NCI-H1436 treated with DMSO at 0.1 percent for 48 hours (cell line): ENCODE results near the gene SLC25A10.
"Not testable (repeated sequence)": the region's sequence is repeated elsewhere in the genome, so short reads cannot be mapped to it uniquely, and the experiment has no call there.

Experiments
- DNase-seq: peaks from one replicate; lab custom pipeline; 2025; lab: John Stamatoyannopoulos, UW

The SLC25A10 gene

DNA sequence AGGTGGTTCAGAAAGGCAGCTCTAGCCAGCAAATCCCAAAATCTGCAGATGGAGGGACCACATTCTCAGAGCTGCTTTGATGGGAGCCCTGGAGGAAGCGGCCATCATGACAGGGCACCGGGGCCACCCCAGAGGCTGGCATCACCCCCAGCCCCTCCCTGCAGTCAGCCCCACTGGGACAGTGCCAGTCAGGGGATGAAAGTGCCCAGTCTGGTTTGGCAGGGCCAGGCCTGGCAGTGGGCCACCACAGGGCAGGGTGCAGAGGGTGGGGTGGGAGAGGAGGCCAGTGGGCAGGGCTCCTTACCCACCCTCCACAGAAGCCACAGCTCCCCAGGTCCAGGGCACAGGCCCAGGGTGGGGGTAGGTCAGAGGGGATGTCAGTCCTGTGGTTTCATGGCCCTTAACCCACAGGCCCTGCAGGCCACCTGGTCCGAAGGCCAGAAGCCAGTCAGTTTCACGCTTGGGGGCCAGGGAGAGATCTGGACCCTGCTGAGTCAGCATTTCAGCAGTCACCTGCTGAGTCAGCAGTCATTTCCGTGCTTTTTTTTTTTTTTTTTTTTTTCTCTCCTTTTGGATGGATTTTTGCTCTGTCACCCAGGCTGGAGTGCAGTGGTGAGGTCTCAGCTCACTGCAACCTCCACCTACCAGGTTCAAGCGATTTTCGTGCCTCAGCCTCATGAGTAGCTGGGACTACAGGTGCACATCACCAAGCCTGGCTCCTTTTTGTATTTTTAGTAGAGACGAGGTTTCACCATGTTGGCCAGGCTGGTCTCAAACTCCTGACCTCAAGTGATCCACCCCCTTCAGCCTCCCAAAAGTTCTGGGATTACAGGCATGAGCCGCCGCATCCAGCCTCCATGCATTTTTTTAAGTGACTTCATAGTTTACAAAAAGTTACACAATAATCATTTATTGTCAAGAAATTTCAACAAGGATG is 10.4 kb downstream of the SLC25A10 start:
- no peak for DNase-seq

- no peak for DNase-seq
Measured at GRCh38 chr17:81723651-81724209, 11.6 kb downstream of the SLC25A10 start.

GRCh38 chr17:81725439-81725838 is 13.4 kb downstream of the SLC25A10 start:
- DNase-seq = no peak

DNA sequence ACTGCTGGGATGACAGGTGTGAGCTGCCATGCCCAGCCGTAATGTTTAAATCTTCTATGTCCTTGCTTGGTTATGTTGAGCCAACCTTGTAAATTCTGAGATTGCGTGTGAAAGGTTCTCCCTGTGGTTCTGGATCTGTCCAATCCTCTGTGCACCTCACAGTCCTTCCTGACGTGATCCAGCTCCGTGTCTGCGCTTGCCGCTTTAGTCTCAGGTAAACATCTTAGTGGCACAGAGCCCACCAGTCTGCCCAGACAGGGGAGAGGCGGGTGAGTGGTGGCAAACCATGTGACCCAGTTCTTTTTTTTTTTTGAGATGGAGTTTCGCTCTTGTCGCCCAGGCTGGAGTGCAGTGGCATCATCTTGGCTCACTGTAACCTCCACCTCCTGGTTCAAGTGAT is 13.9 kb downstream of the SLC25A10 start:
- DNase-seq = no peak

- DNase-seq = peak; percentile 36
Measured at GRCh38 chr17:81727324-81728031, 15.4 kb downstream of the SLC25A10 start.

DNA sequence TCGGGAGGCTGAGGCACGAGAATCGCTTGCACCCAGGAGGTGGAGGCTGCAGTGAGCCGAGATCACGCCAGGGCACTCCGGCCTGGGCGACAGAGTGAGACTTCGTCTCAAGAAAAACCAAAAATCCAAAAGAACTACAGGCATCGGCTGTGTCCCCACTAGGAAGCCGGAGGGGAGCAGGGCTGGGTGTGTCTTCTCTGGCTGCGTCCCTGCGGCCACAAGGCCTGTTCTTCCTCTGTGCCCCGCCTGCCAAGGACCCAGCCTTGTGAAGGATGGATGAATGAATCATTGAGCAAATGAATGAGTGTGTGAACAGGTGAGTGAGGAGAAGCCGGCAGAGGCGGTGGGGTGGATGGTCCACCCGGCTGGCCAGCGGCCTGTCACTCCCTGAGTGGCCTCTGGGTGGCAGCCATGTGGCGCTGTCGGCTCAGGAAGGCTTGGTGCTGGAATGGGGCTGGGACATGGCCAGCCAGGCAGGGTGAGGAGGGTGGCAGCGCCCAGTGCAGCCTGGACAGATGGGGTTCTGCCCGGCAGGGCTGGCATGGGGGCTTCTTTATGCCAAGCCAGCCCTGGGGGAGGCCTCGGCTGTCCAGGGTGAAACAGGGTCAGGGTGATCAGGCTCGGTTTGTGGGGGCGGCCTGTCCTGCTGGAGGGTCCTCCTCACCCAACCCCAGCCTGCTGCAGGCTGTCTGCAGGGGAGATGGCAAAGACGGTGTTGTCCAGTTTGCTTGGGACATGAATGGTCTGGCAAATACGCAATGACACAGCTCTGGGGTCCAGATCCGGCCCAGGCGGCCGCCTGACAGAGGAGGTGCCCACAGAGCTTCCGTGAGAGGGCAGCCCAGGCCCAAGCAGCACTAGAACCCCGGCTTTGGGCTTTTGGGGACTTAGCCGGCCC is 21.7 kb downstream of the SLC25A10 start:
- DNase-seq = peak; percentile 36

GRCh38 chr17:81734405-81735263 is 22.6 kb downstream of the SLC25A10 start:
- DNase-seq = no peak

- peak; percentile 78 for DNase-seq
Measured at GRCh38 chr17:81735264-81736102, 23.4 kb downstream of the SLC25A10 start.

DNA sequence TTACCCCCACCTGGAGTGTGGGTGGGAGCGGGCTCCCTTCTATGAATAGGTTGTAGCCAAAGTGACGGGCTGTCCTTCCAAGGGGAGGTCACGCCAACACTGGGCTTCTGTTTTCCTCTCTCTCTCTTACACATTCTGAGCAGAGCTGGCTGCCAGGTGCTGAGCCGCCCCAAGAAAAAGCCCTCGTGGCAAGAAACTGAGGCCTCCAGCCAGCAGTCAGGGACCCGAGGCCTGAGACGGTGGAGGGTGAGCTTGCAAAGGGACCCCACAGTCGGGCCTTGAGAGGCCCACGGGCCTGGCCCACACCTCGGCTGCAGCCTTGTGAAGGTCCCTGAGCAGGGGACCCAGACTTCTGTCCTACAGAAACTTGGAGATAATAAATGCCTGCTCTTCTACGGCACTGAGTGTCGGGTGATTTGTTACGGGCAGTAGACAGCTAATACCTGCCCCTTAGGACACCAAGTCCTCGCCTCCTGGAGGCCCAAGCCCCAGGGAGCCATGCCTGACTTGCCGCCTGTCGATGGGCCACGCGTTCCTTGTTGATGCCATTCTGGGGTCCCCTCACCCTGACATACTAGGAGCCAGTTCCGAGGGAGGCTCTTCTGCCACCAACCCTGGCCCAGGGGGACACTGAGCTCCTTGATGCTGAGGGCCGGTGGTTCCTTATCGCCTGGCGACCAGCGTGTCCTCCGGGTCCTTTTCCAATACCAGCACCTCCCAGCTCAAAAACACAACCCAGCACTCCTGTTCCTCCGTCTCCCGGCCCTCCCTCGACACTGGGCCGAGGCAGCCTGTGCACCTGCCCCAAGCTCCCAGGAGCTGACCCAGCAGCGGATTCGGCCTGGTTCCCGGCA is 26.1 kb downstream of the SLC25A10 start:
- DNase-seq = no peak

DNA sequence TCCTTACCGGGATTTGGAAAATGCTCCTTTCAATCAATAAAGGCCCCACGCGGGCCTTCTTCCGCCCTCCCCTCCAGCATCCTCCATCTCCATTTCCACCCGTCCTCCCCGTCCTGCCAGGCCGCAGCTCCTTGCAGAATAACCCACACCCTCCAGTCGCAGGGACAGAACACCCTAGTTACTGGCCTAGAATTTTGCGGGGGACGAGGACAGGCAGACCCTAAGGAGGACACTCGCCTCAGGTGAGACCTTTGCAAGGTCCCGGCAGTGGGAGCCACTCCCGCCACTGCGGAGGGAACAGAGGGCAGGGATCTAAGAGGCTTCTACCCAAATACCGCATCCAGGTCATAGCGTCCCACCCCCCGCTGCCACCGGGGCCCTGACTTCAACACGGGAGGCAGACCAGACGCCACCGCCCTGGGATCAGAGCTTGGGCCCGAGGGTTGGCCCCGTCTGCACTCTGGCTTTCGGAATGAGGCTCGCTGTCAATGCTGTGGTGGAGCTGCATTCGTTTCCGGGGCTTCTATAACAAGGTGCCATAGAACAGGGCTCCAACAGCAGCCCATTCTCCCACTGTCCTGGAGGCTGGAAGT is 26.8 kb downstream of the SLC25A10 start:
- DNase-seq = no peak

DNA sequence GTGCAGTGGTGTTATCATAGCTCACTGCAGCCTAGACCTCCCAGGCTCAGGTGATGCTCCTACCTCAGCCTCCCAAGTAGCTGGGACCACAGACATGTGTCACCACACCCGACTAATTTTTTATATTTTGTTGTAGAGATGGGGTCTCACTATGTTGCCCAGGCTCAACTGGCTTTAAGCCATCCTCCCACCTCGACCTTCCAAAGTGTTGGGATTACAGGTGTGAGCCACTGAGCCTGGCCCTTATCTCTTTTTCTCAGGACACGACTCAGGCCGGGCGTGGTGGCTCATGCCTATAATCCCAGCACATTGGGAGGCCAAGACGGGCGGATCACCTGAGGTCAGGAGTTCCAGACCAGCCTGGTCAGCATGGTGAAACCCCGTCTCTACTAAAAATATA is 27.5 kb downstream of the SLC25A10 start:
- DNase-seq = not testable (repeated sequence)

GRCh38 chr17:81740395-81740961 is 28.4 kb downstream of the SLC25A10 start:
- no peak for DNase-seq

DNA sequence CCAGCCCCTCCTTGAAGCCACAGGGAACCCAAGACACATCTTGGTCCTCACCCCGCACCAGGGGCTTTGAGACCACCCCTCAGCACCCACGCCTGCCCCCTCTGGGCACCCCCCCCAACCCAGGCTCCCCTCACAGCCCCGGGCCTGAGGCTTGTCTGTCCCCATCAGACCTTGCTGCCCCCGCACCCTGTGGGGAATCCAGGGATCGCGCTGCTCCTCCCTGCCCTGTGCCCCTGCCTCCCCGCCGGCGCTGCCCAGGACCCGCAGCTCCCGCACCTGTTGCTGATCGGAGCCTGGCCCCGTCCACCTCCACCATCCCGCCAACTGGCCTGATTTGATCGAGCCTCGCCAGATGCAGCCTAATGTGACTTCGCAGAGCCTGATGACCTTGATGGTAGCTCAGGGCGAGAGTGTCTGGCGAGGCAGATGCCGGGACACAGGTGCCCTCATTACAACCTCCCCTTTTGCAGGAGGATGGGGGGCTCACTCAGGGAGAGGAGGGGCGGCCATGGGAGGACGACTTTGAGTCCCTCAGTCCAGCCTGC is 29.0 kb downstream of the SLC25A10 start:
- no peak for DNase-seq

DNA sequence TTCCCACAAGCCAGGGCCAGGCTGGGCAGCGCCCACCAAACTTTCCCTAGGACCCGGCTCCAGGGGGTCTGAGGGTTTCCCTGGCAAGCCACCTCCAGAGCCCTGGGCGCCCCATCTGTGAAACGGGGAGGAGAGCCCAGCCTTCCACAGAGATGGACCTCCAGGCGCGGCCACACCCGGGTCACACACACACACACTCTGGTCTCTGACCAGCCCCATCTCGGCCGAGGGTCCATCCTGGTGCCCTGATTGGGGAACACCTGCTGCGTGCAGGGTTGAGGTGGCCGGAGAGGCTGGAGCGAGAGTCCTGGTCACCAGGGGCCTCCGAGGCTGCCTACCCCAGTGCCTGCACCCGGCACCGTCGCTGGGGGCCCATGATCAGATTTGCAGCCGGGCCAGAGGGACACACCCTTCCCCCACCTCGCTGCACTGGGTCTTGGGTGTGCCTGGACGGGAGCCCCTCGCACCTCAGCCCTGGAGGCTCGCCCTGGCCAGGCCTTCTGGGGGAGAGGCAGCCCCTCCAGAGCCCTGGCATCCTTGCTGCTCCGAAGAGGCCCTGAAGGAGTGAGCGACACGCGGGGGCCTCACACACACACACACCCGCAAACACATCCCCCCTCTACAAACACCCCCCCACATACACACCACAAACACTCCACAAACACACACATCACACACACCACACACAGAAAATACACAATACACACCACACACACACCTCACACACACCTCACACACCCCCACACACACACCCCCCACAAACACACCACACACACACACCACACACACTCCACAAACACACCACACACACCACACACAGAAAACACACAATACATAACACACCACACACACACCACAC is 29.7 kb downstream of the SLC25A10 start:
- DNase-seq = no peak
